Measurements from ENCODE around the gene TEX38. TPM values are rescaled to one million over a fixed set of nuclear protein-coding genes. Genes with fewer than 3 reads are reported as not detected.

The TEX38 gene
- total RNA-seq, 1 donor from 2014 or later: not detected

DNA sequence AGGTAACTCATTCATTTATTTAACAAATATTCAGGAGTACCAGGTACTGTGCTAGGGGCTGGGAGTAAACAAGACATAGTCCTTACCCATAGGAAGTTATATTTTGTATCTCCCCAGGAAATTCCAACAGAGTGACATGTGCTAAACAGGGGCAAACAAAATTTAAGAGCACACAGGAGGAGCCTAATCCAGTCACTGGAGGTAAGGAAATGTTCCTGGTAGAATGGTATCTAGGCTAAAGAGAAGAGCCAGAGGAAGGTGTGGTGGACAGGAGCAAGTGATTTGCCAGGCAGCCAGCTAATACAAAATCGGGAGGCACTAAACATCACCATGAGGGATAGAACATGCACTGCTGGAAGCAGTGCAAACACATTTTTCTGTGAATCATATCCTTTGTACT lies 10.4 kb downstream of the TEX38 start:
- no peak overlapping the region for H3K27ac ChIP-seq (ENCODE audit: low read depth, low read length)
- peaks cover 43 to 69% (median 58%) of the 10 kb centered on the region in 3 donors for H3K36me3 ChIP-seq (ENCODE audit: control insufficient read depth in 3 of 3, insufficient read depth in 3 of 3, low read length in 3 of 3)

DNA sequence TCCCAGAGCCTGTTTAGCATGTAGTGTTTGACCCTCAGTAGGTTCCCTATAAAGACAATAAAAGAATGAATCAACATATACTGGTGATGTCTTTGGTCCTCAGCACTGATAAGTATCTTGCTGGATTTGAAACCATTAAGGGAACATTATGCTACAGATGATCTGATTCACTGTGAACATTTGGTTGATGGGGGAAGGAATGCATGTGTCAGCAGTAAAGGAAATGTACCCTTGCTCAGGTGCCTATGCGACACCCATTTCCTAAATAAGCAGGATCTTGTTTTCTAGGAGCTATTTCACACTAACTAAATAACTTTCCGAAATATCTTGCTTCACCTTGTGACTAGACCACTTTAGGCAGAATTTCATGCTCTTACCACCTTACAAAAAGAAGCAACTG lies 13.0 kb downstream of the TEX38 start:
- Histone ChIP-seq H3K27me3 (ENCODE audit: control insufficient read depth in 3 of 3, insufficient read depth in 3 of 3, low read length in 3 of 3) (no peaks in the 10 kb centered on the region), H3K36me3 (ENCODE audit: control insufficient read depth in 3 of 3, insufficient read depth in 3 of 3, low read length in 3 of 3) (peaks cover 36 to 66% (median 48%) of the 10 kb centered on the region in 3 donors), H3K27ac (ENCODE audit: low read depth, low read length) (no peak overlapping the region), H3K9me3 (ENCODE audit: control insufficient read depth in 3 of 3, low read length in 3 of 3) (no peaks in the 10 kb centered on the region), H3K4me3 (ENCODE audit: low read length in 3 of 3) (no peak overlapping the region), H3K4me1 (ENCODE audit: control insufficient read depth in 3 of 3, insufficient read depth in 3 of 3, low read length in 3 of 3) (peaks cover 20 to 28% (median 24%) of the 10 kb centered on the region in 3 donors), H3K9ac (ENCODE audit: low read depth in 1 of 3, low read length in 3 of 3) (no peak overlapping the region)

More for the DNA sequence above, 10.4 kb downstream of the TEX38 start:
- H3K4me1 ChIP-seq (ENCODE audit: control insufficient read depth in 3 of 3, insufficient read depth in 3 of 3, low read length in 3 of 3): peaks cover 2 to 4% (median 2%) of the 10 kb centered on the region in 3 donors
- no peaks in the 10 kb centered on the region for H3K27me3 ChIP-seq (ENCODE audit: control insufficient read depth in 3 of 3, insufficient read depth in 3 of 3, low read length in 3 of 3)
- no peak overlapping the region for H3K4me3 ChIP-seq (ENCODE audit: low read length in 3 of 3)
- no peak overlapping the region for H3K9ac ChIP-seq (ENCODE audit: low read depth in 1 of 3, low read length in 3 of 3)
- no peaks in the 10 kb centered on the region for H3K9me3 ChIP-seq (ENCODE audit: control insufficient read depth in 3 of 3, low read length in 3 of 3)

GRCh38 chr1:46686255-46686654 lies 14.6 kb downstream of the TEX38 start:
- no peak overlapping the region for H3K9ac ChIP-seq (ENCODE audit: low read depth in 1 of 3, low read length in 3 of 3)
- H3K27ac ChIP-seq (ENCODE audit: low read depth, low read length): no peak overlapping the region
- H3K27me3 ChIP-seq (ENCODE audit: control insufficient read depth in 3 of 3, insufficient read depth in 3 of 3, low read length in 3 of 3): no peaks in the 10 kb centered on the region
- H3K4me3 ChIP-seq (ENCODE audit: low read length in 3 of 3): no peak overlapping the region
- peaks cover 23 to 40% (median 27%) of the 10 kb centered on the region in 3 donors for H3K4me1 ChIP-seq (ENCODE audit: control insufficient read depth in 3 of 3, insufficient read depth in 3 of 3, low read length in 3 of 3)
- no peaks in the 10 kb centered on the region for H3K9me3 ChIP-seq (ENCODE audit: control insufficient read depth in 3 of 3, low read length in 3 of 3)
- H3K36me3 ChIP-seq (ENCODE audit: control insufficient read depth in 3 of 3, insufficient read depth in 3 of 3, low read length in 3 of 3): peaks cover 28 to 65% (median 51%) of the 10 kb centered on the region in 3 donors

DNA sequence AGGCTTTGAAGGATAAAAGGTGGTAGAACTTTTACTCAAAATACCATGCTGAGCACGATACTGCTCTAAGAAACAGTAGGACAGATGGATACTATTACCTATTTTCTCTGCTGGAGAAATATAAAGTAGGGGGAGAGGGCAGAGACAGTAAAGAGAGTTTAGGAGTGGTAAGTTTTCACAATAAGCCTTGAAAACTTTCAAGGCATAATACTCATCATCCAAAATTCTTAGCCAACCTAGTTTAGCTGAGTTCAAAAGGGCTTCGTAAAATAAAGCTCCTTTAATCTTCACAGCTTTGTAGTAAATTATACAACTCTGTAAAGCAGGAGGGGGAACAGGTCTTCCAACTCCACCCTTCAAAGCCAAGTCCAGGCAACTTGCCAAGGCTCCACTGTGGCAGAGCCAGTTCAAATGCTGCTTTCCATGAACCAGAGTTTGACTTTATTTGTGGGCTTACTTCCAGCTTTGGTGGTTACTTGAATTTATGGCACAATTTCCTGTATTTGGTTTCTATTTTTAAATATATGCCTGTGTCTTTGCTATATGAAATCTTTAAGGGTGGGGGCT lies 15.5 kb downstream of the TEX38 start:
- peaks cover 23 to 44% (median 29%) of the 10 kb centered on the region in 3 donors for H3K4me1 ChIP-seq (ENCODE audit: control insufficient read depth in 3 of 3, insufficient read depth in 3 of 3, low read length in 3 of 3)
- peaks cover 26 to 65% (median 50%) of the 10 kb centered on the region in 3 donors for H3K36me3 ChIP-seq (ENCODE audit: control insufficient read depth in 3 of 3, insufficient read depth in 3 of 3, low read length in 3 of 3)
- no peaks in the 10 kb centered on the region for H3K9me3 ChIP-seq (ENCODE audit: control insufficient read depth in 3 of 3, low read length in 3 of 3)
- H3K27me3 ChIP-seq (ENCODE audit: control insufficient read depth in 3 of 3, insufficient read depth in 3 of 3, low read length in 3 of 3): no peaks in the 10 kb centered on the region
- no peak overlapping the region for H3K9ac ChIP-seq (ENCODE audit: low read depth in 1 of 3, low read length in 3 of 3)
- H3K27ac ChIP-seq (ENCODE audit: low read depth, low read length): no peak overlapping the region
- no peak overlapping the region for H3K4me3 ChIP-seq (ENCODE audit: low read length in 3 of 3)

DNA sequence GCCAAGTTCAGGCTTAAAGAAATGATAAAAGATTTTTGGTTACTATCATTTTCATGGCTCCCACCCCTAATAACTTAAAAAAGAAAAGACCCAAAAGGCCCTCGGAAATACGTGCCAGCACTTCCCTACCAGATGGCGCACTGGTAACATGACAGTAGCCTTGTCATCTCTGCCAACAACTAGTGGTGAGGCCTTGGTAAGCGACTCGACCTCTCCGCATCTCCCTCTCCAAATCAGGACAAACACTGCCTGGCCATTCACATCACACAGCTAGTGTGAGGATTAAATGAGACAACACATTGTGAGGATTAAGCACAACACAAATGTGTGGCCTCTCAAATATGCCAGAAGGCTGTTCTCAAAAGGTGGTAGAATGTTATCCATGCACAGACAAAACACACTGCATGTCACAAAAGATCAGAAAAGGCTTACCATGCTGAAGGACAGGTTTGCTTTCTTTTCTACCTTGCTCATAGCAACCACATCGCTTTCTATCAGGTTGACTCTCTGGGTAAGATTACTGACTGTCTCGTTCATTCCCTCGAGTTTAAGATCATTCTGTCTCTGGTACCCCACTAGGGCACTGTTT lies 16.4 kb downstream of the TEX38 start:
- Histone ChIP-seq H3K9me3 (ENCODE audit: control insufficient read depth in 3 of 3, low read length in 3 of 3) (no peaks in the 10 kb centered on the region), H3K36me3 (ENCODE audit: control insufficient read depth in 3 of 3, insufficient read depth in 3 of 3, low read length in 3 of 3) (peaks cover 21 to 57% (median 42%) of the 10 kb centered on the region in 3 donors), H3K27me3 (ENCODE audit: control insufficient read depth in 3 of 3, insufficient read depth in 3 of 3, low read length in 3 of 3) (no peaks in the 10 kb centered on the region), H3K9ac (ENCODE audit: low read depth in 1 of 3, low read length in 3 of 3) (no peak overlapping the region), H3K4me3 (ENCODE audit: low read length in 3 of 3) (no peak overlapping the region), H3K27ac (ENCODE audit: low read depth, low read length) (no peak overlapping the region), H3K4me1 (ENCODE audit: control insufficient read depth in 3 of 3, insufficient read depth in 3 of 3, low read length in 3 of 3) (peaks cover 26 to 48% (median 32%) of the 10 kb centered on the region in 3 donors)

DNA sequence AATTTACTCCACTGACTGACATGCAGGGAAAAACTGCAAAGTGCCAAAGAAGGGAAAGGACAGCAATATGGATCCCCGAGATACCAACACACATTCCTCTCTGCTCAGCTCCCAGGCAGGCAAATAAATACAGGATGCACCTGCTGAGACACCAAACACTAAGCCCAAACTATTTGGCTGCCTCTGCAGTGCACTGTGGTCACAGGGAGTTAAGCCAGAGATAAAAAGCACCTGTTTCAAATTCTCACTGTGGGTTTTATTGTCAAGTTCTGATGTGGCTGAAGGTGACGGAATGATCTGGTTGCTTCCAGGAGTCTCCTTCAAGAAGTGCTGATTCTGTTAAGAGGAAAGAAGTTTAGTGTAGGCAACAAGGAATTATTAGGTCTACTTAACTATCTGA lies 17.7 kb downstream of the TEX38 start:
- Histone ChIP-seq H3K9ac (ENCODE audit: low read depth in 1 of 3, low read length in 3 of 3) (no peak overlapping the region), H3K9me3 (ENCODE audit: control insufficient read depth in 3 of 3, low read length in 3 of 3) (no peaks in the 10 kb centered on the region), H3K4me1 (ENCODE audit: control insufficient read depth in 3 of 3, insufficient read depth in 3 of 3, low read length in 3 of 3) (peaks cover 26 to 52% (median 34%) of the 10 kb centered on the region in 3 donors), H3K27ac (ENCODE audit: low read depth, low read length) (no peak overlapping the region), H3K36me3 (ENCODE audit: control insufficient read depth in 3 of 3, insufficient read depth in 3 of 3, low read length in 3 of 3) (peaks cover 11 to 46% (median 30%) of the 10 kb centered on the region in 3 donors), H3K27me3 (ENCODE audit: control insufficient read depth in 3 of 3, insufficient read depth in 3 of 3, low read length in 3 of 3) (no peaks in the 10 kb centered on the region), H3K4me3 (ENCODE audit: low read length in 3 of 3) (no peak overlapping the region)

GRCh38 chr1:46689897-46690296 lies 18.2 kb downstream of the TEX38 start:
- Histone ChIP-seq H3K27ac (ENCODE audit: low read depth, low read length) (no peak overlapping the region), H3K9me3 (ENCODE audit: control insufficient read depth in 3 of 3, low read length in 3 of 3) (no peaks in the 10 kb centered on the region), H3K27me3 (ENCODE audit: control insufficient read depth in 3 of 3, insufficient read depth in 3 of 3, low read length in 3 of 3) (no peaks in the 10 kb centered on the region), H3K36me3 (ENCODE audit: control insufficient read depth in 3 of 3, insufficient read depth in 3 of 3, low read length in 3 of 3) (peaks cover 6 to 41% (median 25%) of the 10 kb centered on the region in 3 donors), H3K9ac (ENCODE audit: low read depth in 1 of 3, low read length in 3 of 3) (no peak overlapping the region), H3K4me1 (ENCODE audit: control insufficient read depth in 3 of 3, insufficient read depth in 3 of 3, low read length in 3 of 3) (peaks cover 26 to 52% (median 34%) of the 10 kb centered on the region in 3 donors), H3K4me3 (ENCODE audit: low read length in 3 of 3) (no peak overlapping the region)

DNA sequence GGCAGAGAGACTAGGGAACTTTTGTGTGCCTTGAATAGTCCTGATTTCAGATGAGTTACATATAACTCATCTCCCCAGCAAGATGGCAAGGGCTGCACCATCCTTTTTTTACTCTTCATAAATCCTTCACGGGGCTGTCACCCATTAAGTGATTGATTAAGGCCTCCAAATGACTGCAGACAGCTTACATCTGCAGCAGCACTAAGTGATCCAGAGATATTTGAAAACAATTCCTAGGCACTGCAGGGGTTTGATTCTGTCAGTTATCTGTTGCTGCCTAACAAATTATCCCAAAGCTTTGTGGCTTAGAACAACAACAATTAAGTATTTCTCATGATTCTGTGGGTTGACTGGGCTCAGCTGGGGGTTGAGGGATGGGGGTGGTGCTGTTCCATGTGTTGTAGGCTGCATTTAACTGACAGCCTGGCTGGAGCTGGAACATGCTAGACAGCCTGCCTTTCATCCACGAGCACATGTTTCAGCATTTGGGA lies 19.3 kb downstream of the TEX38 start:
- H3K36me3 ChIP-seq (ENCODE audit: control insufficient read depth in 3 of 3, insufficient read depth in 3 of 3, low read length in 3 of 3): peaks cover 6 to 44% (median 32%) of the 10 kb centered on the region in 3 donors
- no peaks in the 10 kb centered on the region for H3K27me3 ChIP-seq (ENCODE audit: control insufficient read depth in 3 of 3, insufficient read depth in 3 of 3, low read length in 3 of 3)
- H3K27ac ChIP-seq (ENCODE audit: low read depth, low read length): no peak overlapping the region
- H3K9me3 ChIP-seq (ENCODE audit: control insufficient read depth in 3 of 3, low read length in 3 of 3): no peaks in the 10 kb centered on the region
- peaks cover 26 to 52% (median 34%) of the 10 kb centered on the region in 3 donors for H3K4me1 ChIP-seq (ENCODE audit: control insufficient read depth in 3 of 3, insufficient read depth in 3 of 3, low read length in 3 of 3)
- no peak overlapping the region for H3K4me3 ChIP-seq (ENCODE audit: low read length in 3 of 3)
- no peak overlapping the region for H3K9ac ChIP-seq (ENCODE audit: low read depth in 1 of 3, low read length in 3 of 3)

GRCh38 chr1:46691997-46692790 lies 20.5 kb downstream of the TEX38 start:
- no peak overlapping the region for H3K27ac ChIP-seq (ENCODE audit: low read depth, low read length)
- no peak overlapping the region for H3K4me3 ChIP-seq (ENCODE audit: low read length in 3 of 3)
- peaks cover 6 to 44% (median 35%) of the 10 kb centered on the region in 3 donors for H3K36me3 ChIP-seq (ENCODE audit: control insufficient read depth in 3 of 3, insufficient read depth in 3 of 3, low read length in 3 of 3)
- no peak overlapping the region for H3K9ac ChIP-seq (ENCODE audit: low read depth in 1 of 3, low read length in 3 of 3)
- H3K27me3 ChIP-seq (ENCODE audit: control insufficient read depth in 3 of 3, insufficient read depth in 3 of 3, low read length in 3 of 3): no peaks in the 10 kb centered on the region
- no peaks in the 10 kb centered on the region for H3K9me3 ChIP-seq (ENCODE audit: control insufficient read depth in 3 of 3, low read length in 3 of 3)
- peaks cover 22 to 47% (median 30%) of the 10 kb centered on the region in 3 donors for H3K4me1 ChIP-seq (ENCODE audit: control insufficient read depth in 3 of 3, insufficient read depth in 3 of 3, low read length in 3 of 3)
